Lower leg skin (tissue), 3 donors: Measurements from ENCODE around the gene WNT6.

Source experiments
- POLR2A ChIP-seq, 2 donors: fragments of 450-650 bp; IDR thresholded peaks; one replicate each; pipeline ENCODE4 v1.6.1; 2016 to 2017; ENCODE audit warnings: antibody characterized with exemption in 2 of 2, mild to moderate bottlenecking in 1 of 2, moderate library complexity in 1 of 2
- TF ChIP-seq, protein P1 (sequence below), 3 donors: fragments of 450-650 bp; IDR thresholded peaks; one replicate each; pipeline ENCODE4 v1.5.1; 2016; ENCODE audit warnings: antibody characterized with exemption in 3 of 3, mild to moderate bottlenecking in 3 of 3, moderate library complexity in 2 of 3

DNA sequence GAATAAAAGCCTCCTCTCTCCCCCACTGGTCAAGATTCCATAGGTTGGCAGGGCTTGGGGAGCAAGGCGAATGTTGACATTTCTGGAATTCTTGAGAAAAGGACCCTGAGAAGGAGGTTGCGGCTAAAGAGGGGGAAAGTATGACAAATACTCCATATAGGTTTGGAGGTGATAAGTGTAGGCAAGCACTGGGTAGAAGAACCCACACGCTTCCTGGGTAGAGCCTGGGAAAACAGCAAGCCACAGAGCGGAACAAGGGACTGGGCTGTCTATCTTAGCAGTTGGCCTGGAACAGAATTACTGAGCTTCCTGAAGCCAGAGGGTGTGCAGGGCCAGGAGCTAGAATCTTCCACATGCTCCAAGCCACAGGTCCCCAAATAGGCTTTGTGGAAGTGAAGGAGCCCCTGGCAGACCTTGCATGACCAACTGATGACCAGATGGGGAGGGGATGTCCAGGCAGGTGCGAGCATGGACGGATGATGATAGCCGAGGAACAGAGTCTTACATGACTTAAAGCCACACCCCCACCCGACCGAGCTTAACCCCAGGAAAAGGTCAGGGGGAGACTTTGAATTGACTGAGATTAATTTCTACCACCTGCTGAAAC, 37.9 kb upstream of the WNT6 start:
- TF ChIP-seq, protein P1, sequence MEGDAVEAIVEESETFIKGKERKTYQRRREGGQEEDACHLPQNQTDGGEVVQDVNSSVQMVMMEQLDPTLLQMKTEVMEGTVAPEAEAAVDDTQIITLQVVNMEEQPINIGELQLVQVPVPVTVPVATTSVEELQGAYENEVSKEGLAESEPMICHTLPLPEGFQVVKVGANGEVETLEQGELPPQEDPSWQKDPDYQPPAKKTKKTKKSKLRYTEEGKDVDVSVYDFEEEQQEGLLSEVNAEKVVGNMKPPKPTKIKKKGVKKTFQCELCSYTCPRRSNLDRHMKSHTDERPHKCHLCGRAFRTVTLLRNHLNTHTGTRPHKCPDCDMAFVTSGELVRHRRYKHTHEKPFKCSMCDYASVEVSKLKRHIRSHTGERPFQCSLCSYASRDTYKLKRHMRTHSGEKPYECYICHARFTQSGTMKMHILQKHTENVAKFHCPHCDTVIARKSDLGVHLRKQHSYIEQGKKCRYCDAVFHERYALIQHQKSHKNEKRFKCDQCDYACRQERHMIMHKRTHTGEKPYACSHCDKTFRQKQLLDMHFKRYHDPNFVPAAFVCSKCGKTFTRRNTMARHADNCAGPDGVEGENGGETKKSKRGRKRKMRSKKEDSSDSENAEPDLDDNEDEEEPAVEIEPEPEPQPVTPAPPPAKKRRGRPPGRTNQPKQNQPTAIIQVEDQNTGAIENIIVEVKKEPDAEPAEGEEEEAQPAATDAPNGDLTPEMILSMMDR (IDR thresholded peaks at IDR 0.05): no peak
- no peak for TF ChIP-seq POLR2A (IDR thresholded peaks at IDR 0.05)
